ACHN (cell line): ENCODE measurements around the gene PECR.

Experiments
- DNase-seq: peaks from one replicate; pipeline ENCODE4 v3.0.0-alpha.2; 2015
- in situ Hi-C: cut with HindIII; loops from 2 replicates; pipeline ENCODE4 v1.10.0; 2017; ENCODE audit warnings: low sequenced_read_pairs, low pct_ligation_motif_present, low pct_unique_long_range_greater_than_20kb

Gene PECR

GRCh38 chr2:216081487-216082116, at the start of gene PECR, which contains the start of gene TMEM169:
TSS of gene PECR (minus strand) at chr2:216081809. CDS start at chr2:216081741, 68 bp downstream.
TSS of gene TMEM169 (plus strand) at chr2:216081919. CDS start at chr2:216095964, 14,045 bp downstream.
- in situ Hi-C loops = no loop called here
- peak; percentile 72 for DNase-seq

GRCh38 chr2:216130346-216130971, 48.9 kb upstream of the PECR start:
- in situ Hi-C loops = no loop called here
- no peak for DNase-seq

GRCh38 chr2:216126943-216127342, 45.3 kb upstream of the PECR start:
- no peak for DNase-seq
- in situ Hi-C loops = no loop called here

GRCh38 chr2:216121255-216121654, 39.6 kb upstream of the PECR start:
- DNase-seq = no peak
- in situ Hi-C loops = no loop called here

- in situ Hi-C loops = no loop called here
- no peak for DNase-seq
Measured at GRCh38 chr2:216119986-216120385, 38.4 kb upstream of the PECR start.

GRCh38 chr2:216119146-216119545, 37.5 kb upstream of the PECR start:
- in situ Hi-C loops = no loop called here
- DNase-seq = no peak

- DNase-seq = no peak
- in situ Hi-C loops = no loop called here
Measured at GRCh38 chr2:216118474-216118873, 36.9 kb upstream of the PECR start.

GRCh38 chr2:216117561-216118340, 36.1 kb upstream of the PECR start:
- no peak for DNase-seq
- in situ Hi-C loops = no loop called here

- in situ Hi-C loops = no loop called here
- DNase-seq = no peak
Measured at GRCh38 chr2:216116418-216116817, 34.8 kb upstream of the PECR start.

- in situ Hi-C loops = no loop called here
- DNase-seq = peak; percentile 99
Measured at GRCh38 chr2:216114714-216115531, 33.3 kb upstream of the PECR start.

- in situ Hi-C loops = no loop called here
- no peak for DNase-seq
Measured at GRCh38 chr2:216114382-216114713, 32.7 kb upstream of the PECR start.

GRCh38 chr2:216113572-216113971, 32.0 kb upstream of the PECR start:
- in situ Hi-C loops = no loop called here
- no peak for DNase-seq

- in situ Hi-C loops = no loop called here
- no peak for DNase-seq
Measured at GRCh38 chr2:216112926-216113325, 31.3 kb upstream of the PECR start.

GRCh38 chr2:216111122-216111521, 29.5 kb upstream of the PECR start:
- in situ Hi-C loops = no loop called here

GRCh38 chr2:216110620-216111019, 29.0 kb upstream of the PECR start:
- in situ Hi-C loops = no loop called here
- no peak for DNase-seq

More at GRCh38 chr2:216111122-216111521, 29.5 kb upstream of the PECR start:
- DNase-seq = no peak

- DNase-seq = peak; percentile 63
- in situ Hi-C loops = no loop called here
Measured at GRCh38 chr2:216109962-216110614, 28.5 kb upstream of the PECR start.

- in situ Hi-C loops = no loop called here
- DNase-seq = peak; percentile 97
Measured at GRCh38 chr2:216108967-216109921, 27.6 kb upstream of the PECR start, which contains the start of gene XRCC5. TSS of gene XRCC5 (plus strand) at chr2:216109348. CDS start at chr2:216109437, 89 bp downstream.
